Stimulated activated CD4-positive, alpha-beta T cell treated with anti-CD3 and anti-CD28 coated beads, TNF-alpha, amount 100 ng/mL, for 1 hour (primary cell): Measurements from ENCODE around the gene ZSCAN5A.
"Not testable (repeated sequence)": the region's sequence is repeated elsewhere in the genome, so short reads cannot be mapped to it uniquely, and the experiment has no call there.

Experiments
- DNase-seq, 3 donors: peaks; one replicate each; pipeline ENCODE4 v3.0.0-alpha.2; 2020; ENCODE audit warnings: low read depth in 3 of 3, low spot score in 1 of 3

Gene ZSCAN5A

DNA sequence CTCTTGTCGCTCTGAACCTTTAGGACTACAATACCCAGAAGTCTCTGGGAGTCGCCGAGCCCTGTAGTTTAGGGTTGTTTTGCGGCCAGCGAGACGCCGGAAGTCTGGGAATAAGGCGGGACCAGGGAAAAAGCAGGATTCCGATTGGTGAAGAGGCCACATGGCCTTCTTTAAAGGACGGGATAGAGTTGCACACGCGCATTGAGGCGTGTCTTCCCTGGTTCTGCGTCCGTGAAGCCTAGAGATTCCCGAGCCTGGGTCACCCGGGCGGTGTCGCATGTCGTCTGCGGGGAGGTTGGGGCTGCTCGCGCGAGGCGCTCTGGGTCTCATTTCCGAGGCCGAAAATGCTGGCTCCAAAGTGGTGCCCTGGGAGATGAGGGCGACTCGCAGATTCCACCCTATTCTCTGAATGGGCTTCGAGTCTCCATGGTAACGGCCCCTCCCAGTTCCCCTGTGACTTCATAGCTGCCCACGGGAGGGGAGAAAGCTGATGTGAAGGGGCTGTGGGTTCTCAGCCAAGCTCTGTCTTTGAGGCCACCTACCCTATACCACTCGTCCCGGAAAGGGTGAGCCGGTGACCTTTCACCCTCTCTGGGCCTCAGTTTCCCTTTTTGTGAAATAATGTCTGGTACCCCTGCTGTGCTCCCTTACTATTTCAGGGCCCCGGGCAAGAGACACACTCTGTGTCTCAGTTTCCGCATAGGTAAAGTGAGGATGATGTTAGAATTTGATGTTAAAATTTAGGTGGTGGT, 614 bp upstream of the ZSCAN5A start:
- DNase-seq, result peak; percentile 75 to 82 (median 77)

DNA sequence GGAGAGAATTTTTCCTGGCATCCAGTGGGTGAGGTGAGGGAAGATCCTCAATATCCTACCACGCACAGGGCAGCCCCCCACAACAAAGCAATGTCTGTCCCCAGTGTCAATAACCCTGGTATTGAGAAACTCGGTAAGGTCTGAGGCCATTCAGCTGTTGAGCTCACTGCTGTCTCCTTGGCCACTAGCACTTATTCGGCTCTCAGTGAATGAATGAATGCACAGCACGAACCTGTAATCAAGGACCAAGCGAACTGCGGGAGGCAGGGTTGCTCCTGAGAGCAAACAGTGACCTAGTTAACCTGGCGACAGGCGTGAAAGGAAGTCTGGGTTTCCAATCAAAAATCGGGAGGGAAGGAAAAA, 640 bp downstream of the ZSCAN5A start:
- DNase-seq, result no peak

DNA sequence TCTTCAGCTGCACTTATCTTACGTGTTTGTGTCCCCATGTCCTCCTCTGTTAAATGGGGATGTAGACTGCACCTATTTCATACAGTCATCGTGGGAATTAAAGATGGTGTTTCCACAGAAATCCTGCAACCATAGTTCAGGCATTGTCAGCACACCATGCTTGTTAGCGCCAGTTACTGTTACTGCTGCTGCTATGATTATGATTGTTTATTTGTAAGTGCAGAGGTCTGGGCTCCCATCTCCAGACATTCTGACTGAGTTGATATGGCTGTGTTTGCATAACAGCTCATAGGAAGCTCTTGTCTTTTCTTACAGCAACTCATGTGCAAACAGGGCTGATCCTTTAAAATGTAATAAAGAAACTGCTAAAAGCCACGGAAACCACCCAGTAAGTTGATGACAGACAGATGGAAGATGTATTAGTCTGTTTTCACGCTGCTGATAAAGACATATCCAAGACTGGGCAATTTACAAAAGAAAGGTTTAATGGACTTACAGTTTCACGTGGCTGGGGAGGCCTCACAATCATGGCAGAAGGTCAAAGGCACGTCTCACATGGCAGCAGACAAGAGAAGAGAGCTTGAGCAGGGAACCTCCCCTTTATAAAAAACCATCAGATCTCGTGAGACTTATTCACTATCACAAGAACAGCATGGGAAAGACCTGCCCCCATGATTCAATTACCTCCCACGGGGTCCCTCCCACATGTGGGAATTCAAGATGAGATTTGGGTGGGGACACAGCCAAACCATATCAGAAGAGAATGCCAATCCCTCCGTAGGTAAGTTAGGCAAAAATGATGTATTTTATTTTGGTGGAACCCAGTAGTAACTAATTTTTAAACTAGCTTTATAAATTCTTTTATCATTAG, 1.6 kb downstream of the ZSCAN5A start:
- no peak for DNase-seq

DNA sequence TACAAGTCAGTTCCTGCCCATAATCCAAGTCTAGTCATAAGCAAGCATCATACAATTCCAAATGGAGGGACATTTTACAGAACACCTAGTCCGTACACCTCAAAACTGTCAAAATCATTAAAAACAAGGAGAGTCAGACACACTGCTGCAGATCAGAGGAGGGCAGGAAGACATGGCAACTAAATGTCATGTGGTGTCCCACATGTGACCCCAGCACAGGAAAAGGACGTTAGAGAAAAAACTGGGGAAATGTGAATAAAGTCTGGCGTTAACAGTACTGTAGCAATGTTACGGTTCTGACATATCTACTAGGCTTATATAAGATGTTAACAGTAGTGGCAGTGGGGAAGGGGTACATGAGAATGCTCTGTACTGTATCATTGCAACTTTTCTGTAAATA, 2.3 kb downstream of the ZSCAN5A start:
- no peak for DNase-seq

DNA sequence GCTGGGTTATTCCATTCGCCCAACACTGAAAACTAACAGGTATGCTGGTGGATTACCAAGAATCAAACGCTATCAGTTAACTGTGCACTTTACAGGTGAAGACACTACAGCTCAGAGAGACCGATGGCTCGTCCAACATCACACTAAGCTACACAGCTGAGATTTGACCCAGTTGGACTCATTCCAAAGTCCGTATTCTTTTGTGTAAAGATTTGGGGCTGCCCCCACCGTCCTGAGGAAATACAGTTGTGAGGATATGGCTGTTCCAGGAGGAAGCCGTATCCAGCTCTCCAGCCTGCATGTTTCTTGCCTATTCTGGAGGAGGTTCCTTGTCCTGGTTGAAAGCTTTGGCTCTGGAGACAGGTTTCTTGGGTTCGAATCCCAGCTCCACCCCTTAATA, 4.2 kb downstream of the ZSCAN5A start:
- DNase-seq, result no peak

DNA sequence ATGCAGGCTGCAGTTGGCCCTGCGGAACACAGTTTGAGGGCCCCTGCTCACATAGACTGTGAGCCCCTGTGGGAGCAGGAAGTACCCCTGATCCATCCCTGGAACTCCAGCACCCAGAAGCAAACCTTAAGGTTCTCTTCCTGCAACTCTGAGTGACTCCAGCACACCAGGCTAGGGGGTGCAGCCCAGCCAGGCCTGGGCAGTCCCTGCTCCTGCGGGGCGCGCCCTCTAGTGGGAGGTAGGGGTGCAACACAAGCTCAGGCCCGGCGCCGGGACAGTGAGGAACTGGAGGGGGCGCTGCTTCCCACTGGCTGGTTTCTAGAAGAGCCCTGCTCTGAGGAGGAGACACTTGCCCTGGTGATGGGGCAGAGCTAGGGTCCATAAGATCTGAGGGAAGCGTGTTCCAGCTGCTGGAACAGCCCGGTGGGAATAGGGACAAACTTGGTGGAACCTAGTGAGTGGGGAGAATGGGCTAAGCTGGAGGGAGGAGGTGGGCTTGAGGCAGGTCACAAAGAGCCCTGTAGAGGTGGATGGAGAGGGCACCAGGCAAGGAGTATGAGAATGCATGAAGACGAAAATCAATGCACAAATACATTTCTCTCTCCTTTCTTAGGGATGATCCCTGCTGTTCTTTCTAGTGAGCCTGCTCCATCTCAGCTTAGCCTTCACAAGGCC, 5.0 kb downstream of the ZSCAN5A start:
- DNase-seq, result peak in 1 of 3 donors; percentile 30

DNA sequence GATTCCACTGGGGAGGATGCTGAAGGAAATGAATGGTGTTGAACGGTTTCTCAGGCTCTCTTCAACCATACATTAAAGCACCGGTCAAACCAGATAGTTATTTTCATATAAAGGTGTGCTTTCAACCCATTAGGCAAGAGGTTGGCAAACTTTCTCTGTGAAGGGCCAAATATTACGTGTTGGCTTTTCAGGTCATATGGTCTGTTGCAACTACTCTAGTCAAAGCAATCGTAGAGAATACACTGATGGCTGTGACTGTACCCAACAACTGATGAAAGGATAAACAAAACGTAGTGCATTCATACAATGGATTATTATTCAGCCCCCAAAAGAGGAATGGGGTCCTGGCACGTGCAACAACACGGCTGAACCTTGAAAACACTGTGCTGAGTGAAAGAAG, 5.8 kb downstream of the ZSCAN5A start:
- DNase-seq, result no peak

DNA sequence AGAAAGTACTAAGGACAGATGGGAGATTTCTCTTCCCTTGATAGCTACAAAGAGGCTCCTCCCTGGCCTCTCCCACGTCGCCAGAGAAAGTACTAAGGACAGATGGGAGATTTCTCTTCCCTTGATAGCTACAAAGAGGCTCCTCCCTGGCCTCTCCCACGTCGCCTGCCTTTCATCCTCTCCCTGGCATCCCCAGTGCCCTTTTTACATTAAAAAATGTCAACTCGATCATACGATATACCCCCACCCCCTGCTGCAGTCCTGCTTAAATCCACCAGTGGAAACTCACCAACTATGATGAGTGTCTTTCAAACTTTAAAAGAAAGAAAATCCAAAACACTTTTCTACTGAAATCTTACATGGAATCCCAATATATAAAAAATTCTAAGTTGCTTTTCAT, 7.6 kb downstream of the ZSCAN5A start:
- not testable (repeated sequence) for DNase-seq

DNA sequence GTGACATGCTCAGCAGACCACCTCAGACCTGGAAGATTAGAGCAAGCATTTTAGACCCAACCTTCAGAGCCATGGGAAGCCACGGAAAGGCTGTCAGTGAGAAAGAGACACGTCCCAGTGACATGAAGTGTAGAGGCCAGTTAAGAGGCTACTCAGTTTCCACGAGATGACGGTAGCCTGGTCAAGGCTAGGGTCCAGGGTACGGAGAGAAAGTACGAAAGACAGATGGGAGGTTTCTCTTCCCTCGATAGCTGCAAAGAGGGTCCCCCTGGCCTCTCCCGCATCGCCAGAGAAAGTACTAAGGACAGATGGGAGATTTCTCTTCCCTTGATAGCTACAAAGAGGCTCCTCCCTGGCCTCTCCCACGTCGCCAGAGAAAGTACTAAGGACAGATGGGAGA, 8.6 kb downstream of the ZSCAN5A start:
- DNase-seq, result no peak

DNA sequence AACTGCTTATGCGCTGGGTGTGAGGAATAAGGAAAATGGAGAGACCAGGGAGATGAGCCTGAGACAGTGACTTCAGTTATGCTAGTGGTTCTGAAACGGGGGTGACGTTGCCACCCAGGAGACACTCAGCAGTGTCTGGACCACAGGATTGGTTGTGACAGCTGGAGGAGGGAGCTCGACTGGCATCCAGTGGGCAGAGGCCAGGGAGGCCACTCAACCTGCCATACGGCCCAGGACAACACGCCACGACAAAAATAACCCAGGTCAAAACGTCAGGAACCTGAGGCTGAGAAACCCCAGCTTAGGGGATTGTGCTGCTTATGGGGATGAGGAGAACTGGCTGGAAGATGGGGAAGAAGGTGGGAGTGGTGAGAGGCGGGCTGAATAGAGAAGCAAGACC, 10.4 kb downstream of the ZSCAN5A start:
- no peak for DNase-seq

DNA sequence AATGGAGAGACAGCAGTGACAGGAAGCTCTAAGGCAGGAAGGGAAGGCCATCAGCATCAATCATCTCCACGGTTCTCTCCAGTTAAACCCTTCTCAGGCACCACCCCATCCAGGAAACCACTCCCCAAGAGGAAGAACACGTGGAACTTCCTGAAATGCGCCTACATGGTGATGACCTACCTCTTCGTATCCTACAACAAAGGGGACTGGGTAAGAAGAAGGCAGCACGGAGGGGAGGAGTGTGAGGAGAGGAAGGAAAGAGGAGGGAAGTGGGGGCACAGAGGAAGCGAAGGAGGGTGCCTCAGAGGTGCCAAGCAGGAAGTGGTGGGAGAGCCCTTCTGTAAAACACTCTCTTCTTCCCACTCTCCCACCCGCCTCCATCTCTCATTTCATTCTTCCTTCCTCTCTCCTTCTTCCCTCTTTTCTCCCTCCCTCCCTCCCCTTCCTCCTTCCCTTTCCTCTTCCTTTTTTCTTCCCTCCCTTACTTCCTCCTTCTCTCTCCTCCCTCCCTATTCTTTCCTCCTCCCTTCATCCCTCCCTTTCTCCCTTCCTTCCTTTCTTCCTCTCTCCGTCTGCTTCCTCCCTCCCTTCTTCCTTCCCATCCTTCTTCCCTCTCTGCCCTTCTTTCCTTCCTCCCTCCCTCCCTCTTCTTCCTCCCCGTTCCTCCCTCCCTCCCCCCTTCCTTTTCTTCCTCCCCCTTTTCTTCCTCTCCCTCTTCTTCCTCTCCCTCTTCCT, 12.6 kb downstream of the ZSCAN5A start:
- DNase-seq, result no peak

DNA sequence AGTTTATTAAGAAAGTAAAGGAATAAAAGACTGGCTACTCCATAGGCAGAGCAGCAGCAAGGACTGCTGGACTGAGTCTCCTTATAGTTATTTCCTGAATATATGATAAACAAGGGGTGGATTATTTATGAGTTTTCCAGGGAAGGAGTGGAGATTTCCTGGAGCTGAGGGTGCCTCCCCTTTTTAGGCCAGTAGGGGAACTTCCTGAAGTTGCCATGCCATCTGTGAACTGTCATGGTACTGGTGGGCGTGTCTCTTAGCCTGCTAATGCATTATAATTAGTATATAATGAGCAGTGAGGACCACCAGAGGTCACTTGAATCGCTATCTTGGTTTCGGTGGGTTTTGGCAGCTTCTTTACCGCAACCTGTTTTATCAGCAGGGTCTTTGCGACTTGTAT, 13.5 kb downstream of the ZSCAN5A start:
- DNase-seq, result no peak

DNA sequence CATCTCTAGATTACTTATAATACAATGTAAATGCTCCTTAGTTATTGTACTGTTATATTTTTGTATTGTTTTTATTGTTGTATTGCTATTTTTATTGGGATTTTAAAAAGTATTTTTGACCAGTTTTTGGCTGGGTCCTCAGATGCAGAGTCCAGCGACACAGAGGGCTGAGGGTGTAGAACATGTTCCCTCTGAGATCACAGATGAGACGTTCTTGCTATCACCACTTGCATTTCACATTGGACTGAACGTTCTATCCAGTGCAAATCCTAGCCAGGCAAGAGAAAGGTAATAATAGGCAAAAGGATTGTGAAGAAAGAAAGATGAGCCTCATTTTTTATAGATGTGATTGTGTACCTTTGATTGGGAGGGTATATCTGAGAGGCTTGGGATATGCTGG, 15.0 kb downstream of the ZSCAN5A start:
- no peak for DNase-seq

DNA sequence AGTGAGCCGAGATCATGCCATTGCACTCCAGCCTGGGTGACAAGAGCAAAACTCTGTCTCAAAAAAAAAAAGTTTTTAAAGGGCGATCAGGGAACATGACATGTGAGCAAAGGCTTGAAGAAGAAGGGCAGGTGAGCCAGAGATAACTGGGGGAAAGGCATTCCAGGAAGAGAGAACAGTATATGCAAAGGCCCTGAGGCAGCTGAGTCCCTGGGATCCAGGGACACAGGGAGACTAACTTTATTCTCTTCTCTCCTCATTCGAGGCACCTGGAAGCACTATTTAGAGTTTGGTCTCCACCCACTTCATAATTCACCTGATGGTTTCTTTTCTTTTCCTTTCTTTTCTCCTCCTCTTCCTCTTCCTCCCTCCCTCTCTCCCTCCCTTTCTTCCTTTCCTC, 17.6 kb downstream of the ZSCAN5A start:
- no peak for DNase-seq

DNA sequence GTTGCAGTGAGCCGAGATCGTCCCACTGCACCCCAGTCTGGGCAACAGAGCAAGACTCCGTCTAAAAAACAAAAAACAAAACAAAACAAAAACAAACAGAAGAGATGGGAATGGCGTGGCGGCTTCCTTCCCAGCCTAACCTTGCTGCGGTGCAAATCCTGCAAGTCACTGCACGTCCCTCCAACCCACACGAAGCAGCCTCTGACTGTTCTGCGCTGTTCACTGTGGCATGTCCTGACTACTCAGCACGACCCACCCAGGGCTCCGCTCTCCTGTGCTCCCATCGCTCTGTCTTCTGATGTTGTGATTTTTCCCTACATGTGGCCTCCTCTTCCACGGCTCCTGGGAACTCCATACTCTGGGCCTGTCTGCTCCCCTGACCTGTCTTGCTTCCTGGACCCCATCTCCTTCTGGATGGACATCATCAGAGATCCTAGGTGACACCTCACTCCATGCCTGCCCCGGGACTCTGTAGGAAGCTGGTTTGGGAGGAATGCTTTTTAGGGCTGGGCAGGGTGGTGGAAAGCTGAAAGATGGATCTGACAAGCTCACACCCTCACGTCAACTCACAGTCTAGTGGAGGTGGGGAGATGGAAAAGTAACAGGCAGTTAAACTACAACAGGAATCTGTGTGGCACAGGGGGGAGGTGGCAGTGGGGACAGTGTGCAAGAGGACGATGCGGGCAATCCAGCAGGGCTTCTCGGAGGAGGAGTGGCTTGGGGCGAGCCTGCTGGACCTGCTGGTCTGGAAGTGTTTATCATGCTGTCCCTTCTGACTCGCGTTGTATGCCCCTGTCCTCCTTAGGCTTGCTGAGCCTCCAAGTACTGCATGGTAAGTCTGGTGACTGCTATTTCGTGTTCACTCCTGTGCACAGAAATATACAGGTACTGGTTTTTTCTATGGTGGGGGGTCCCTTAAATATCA, 18.8 kb downstream of the ZSCAN5A start:
- no peak for DNase-seq

DNA sequence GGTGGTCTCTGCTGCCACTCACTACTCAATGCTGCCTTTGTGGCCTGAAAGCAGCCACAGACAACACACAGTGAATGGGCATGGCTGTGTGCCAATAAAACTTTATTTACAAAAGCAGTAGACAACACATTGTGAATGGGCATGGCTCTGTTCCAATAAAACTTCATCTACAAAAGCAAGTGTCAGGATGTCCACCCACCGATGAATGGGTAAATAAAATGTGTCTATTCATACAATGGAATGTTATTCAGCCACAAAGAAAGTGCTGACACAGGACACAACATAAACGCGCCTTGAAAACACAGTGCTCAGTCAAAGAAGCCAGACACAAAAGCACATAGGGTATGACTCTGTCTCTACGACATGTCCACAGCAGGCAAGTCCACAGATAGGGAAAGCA, 20.1 kb downstream of the ZSCAN5A start:
- DNase-seq, result no peak

DNA sequence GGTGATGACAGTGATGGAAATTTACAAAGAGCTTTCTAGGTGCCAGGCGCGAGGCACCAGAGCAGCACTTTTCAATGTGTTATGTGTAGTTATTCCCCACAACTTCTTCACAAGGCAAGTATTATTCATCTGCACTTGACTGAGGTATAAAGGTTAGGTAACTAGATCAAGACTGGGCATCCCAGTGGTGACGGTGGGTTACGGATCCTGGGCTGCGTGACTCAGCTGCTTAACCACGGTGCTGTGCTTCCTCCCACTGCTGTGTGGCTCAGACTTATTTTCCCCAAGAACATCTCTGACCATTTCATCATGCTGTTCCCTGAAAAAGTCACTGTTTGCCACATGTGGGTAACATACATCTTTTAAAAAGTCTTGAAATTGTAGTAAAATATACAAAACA, 22.8 kb downstream of the ZSCAN5A start:
- no peak for DNase-seq

DNA sequence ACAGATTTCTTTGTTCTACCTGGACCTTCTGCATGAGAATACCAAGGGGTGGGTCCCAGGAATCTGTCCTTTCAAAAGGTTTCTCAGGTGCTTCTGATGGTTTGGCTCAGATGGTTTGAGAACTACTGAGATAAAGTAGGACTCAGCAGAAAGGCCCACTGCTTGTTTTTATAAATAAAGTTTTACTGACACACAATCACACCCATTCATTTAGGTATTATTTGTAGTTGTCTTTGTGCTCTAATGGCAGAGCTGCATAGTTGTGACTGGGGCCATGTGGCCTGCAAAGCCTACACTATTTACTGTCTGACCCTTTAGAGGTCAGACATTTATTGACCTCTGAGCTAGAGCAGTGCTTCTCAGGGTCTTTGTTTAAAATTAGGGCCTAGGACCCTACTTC, 24.5 kb downstream of the ZSCAN5A start:
- no peak for DNase-seq

DNA sequence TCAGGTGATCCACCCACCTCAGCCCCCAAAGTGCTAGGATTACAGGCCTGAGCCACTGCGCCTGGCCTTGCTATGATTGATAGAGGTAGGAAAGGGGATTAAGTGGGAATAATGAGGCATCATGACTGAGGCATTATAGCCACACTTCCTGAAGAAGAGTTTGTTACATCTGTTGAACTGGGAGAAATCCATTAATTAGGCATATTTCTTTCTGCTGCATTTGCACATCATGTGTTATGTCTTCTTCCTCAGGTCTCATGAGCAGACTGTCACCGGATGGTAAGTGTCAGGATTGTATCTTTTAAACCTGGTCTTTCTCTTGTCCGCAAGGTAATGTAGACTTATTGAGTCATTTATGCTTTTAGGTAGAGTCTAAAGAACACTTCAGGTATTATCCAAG, 29.9 kb downstream of the ZSCAN5A start:
- no peak for DNase-seq

DNA sequence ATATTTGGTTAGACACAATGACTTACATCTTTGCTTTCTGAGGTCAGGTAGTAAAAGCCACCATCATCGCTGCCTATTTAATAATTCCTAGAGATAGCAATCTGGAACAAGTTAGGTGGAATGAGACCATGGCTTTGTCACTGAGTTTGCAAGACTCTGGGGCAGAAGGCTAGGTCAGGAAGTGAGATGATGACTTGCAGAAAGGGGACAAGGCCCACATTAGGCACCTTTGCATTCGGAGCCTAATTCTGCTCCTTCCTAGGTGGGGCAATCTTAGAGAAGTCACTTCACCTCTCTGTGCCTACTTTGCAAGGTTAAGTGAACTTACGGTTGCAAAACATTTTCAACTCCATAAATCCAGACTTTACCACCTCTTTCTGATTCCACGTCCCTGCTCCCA, 31.8 kb downstream of the ZSCAN5A start:
- no peak for DNase-seq
